WTC11 (cell line): Measurements from ENCODE around the gene SGCG. TPM values are rescaled to one million over a fixed set of nuclear protein-coding genes. Genes with fewer than 3 reads are reported as not detected.

Experiments
- ATAC-seq: fragments of 200-7000 bp; cut with Tn5 transposase; 2 replicates; pipeline ENCODE4 v1.10.0; 2021; ENCODE audit warnings: mild to moderate bottlenecking, moderate library complexity
- CTCF ChIA-PET: fragments of 300-600 bp; sonication (Branson Sonifier 250); formaldehyde crosslinking; loops from one replicate; lab custom pipeline; 2021; ENCODE audit warnings: antibody characterized with exemption; lab: Charles Lee
- POLR2A ChIA-PET: fragments of 350-600 bp; sonication (Branson Sonifier 250); formaldehyde crosslinking; loops from one replicate; lab custom pipeline; 2021; ENCODE audit warnings: antibody characterized with exemption; lab: Charles Lee
- DNase-seq: peaks from one replicate; pipeline ENCODE4 v3.0.0; 2021; ENCODE audit warnings: low spot score
- H3K27ac Mint-ChIP-seq: 2 replicates; pipeline ENCODE4 v1.8.0; 2021; ENCODE audit warnings: mixed read lengths
- H3K27me3 Mint-ChIP-seq: 2 replicates; pipeline ENCODE4 v1.8.0; 2021; ENCODE audit warnings: low read depth, mild to moderate bottlenecking, moderate library complexity, mixed read lengths
- H3K36me3 Mint-ChIP-seq: 2 replicates; pipeline ENCODE4 v1.8.0; 2021; ENCODE audit warnings: mixed read lengths
- H3K4me1 Mint-ChIP-seq: 2 replicates; pipeline ENCODE4 v1.8.0; 2022; ENCODE audit warnings: mixed read lengths
- H3K4me3 Mint-ChIP-seq: 2 replicates; pipeline ENCODE4 v1.8.0; 2021; ENCODE audit warnings: mild to moderate bottlenecking, moderate library complexity, mixed read lengths
- H3K9me3 Mint-ChIP-seq: 2 replicates; pipeline ENCODE4 v1.8.0; 2021; ENCODE audit warnings: mixed read lengths
- ARID4B ChIP-seq: sonication (generic); formaldehyde crosslinking; IDR thresholded peaks from 2 replicates; pipeline ENCODE4 v1.8.0; 2023; ENCODE audit warnings: missing genetic modification reagents, mild to moderate bottlenecking, borderline replicate concordance
- ATF3 ChIP-seq: sonication (generic); formaldehyde crosslinking; conservative IDR thresholded peaks from 2 replicates; pipeline ENCODE4 v1.8.1; 2022; ENCODE audit warnings: mild to moderate bottlenecking, missing genetic modification reagents
- ATF6 ChIP-seq: sonication (generic); formaldehyde crosslinking; IDR thresholded peaks from 2 replicates; pipeline ENCODE4 v1.8.1; 2023; ENCODE audit warnings: mild to moderate bottlenecking, missing genetic modification reagents
- ELF4 ChIP-seq: sonication (generic); formaldehyde crosslinking; IDR thresholded peaks from 2 replicates; pipeline ENCODE4 v1.8.1; 2022; ENCODE audit warnings: low read depth, mild to moderate bottlenecking, moderate library complexity, missing genetic modification reagents
- EMX1 ChIP-seq: fragments of 250-450 bp; sonication (Bioruptor Pico); IDR thresholded peaks from 2 replicates; pipeline ENCODE4 v1.8.0; 2021; ENCODE audit warnings: mild to moderate bottlenecking
- FOXP4 ChIP-seq: sonication (generic); formaldehyde crosslinking; IDR thresholded peaks from 2 replicates; pipeline ENCODE4 v1.8.0; 2022; ENCODE audit warnings: mild to moderate bottlenecking, missing genetic modification reagents
- MXD4 ChIP-seq: fragments of 250-450 bp; sonication (Bioruptor Pico); IDR thresholded peaks from 2 replicates; pipeline ENCODE4 v1.8.0; 2021; ENCODE audit warnings: mild to moderate bottlenecking, moderate library complexity, borderline replicate concordance
- PRDM15 ChIP-seq: sonication (generic); formaldehyde crosslinking; IDR thresholded peaks from 2 replicates; pipeline ENCODE4 v1.8.0; 2022; ENCODE audit warnings: missing genetic modification reagents
- SMAD3 ChIP-seq: sonication (generic); formaldehyde crosslinking; IDR thresholded peaks from 2 replicates; pipeline ENCODE4 v1.8.0; 2022; ENCODE audit warnings: missing genetic modification reagents, mild to moderate bottlenecking, borderline replicate concordance
- ZNF219 ChIP-seq: sonication (generic); formaldehyde crosslinking; IDR thresholded peaks from 2 replicates; pipeline ENCODE4 v1.8.0; 2023; ENCODE audit warnings: missing genetic modification reagents, mild to moderate bottlenecking, borderline replicate concordance
- ZNF425 ChIP-seq: fragments of 250-450 bp; sonication (Bioruptor Pico); conservative IDR thresholded peaks from 2 replicates; pipeline ENCODE4 v1.9.0; 2021; ENCODE audit warnings: mild to moderate bottlenecking
- total RNA-seq: library from RNA; stranded (reverse); gene quantifications from 3 replicates; pipeline ENCODE4 v1.2.3, GENCODE V29; 2021

Gene SGCG
- total RNA-seq, 1 experiment from 2014 or later = not detected

GRCh38 chr13:23134542-23134941 is 46.2 kb upstream of the SGCG start:
- no peak for ATAC-seq
- CTCF ChIA-PET = no interaction called here
- H3K27me3 Mint-ChIP-seq = no peaks in the 10 kb centered on the region
- H3K36me3 Mint-ChIP-seq = no peaks in the 10 kb centered on the region
- no peak overlapping the region for H3K4me3 Mint-ChIP-seq
- POLR2A ChIA-PET = no interaction called here
- H3K9me3 Mint-ChIP-seq = no peaks in the 10 kb centered on the region
- no peak for TF ChIP-seq SMAD3 (CRISPR knock-in tag)
- no peak for TF ChIP-seq ELF4 (CRISPR knock-in tag)
- DNase-seq = no peak
- H3K4me1 Mint-ChIP-seq = no peaks in the 10 kb centered on the region
- no peak overlapping the region for H3K27ac Mint-ChIP-seq

GRCh38 chr13:23140492-23140891 is 40.3 kb upstream of the SGCG start:
- no peaks in the 10 kb centered on the region for H3K4me1 Mint-ChIP-seq
- ATAC-seq = no peak
- CTCF ChIA-PET = interaction anchor here (1.2 kb wide), 1 partner anchor 339 kb away, joined by 4 read pairs; no protein-coding TSS in a partner anchor
- no peak for DNase-seq
- H3K36me3 Mint-ChIP-seq = peaks cover 22% of the 10 kb centered on the region
- H3K27ac Mint-ChIP-seq = no peak overlapping the region
- H3K4me3 Mint-ChIP-seq = no peak overlapping the region
- H3K27me3 Mint-ChIP-seq = no peaks in the 10 kb centered on the region
- H3K9me3 Mint-ChIP-seq = peaks cover 25% of the 10 kb centered on the region
- POLR2A ChIA-PET = no interaction called here
- TF ChIP-seq ATF3 (CRISPR knock-in tag) (no peak), MXD4 (CRISPR knock-in tag) (no peak), ATF6 (CRISPR knock-in tag) (no peak), PRDM15 (CRISPR knock-in tag) (no peak), ARID4B (CRISPR knock-in tag) (no peak), EMX1 (CRISPR knock-in tag) (no peak)

- Mint-ChIP-seq H3K4me1 (no peaks in the 10 kb centered on the region), H3K9me3 (peaks cover 25% of the 10 kb centered on the region), H3K27me3 (no peaks in the 10 kb centered on the region), H3K27ac (no peak overlapping the region), H3K4me3 (no peak overlapping the region)
- ChIA-PET CTCF (no interaction called here), POLR2A (no interaction called here)
- ATAC-seq (no peak), DNase-seq (no peak)
- no peak for TF ChIP-seq ZNF219 (CRISPR knock-in tag)
- TF ChIP-seq FOXP4 = no peak
- TF ChIP-seq ZNF425 = no peak
- TF ChIP-seq MXD4 (CRISPR knock-in tag) = no peak
- TF ChIP-seq, all 79 proteins: peak for 0
- H3K36me3 Mint-ChIP-seq = peaks cover 22% of the 10 kb centered on the region
Measured at GRCh38 chr13:23141964-23142363, 38.8 kb upstream of the SGCG start.
